Fibroblast of pulmonary artery (primary cell): ENCODE results near the gene MLLT6.

Experiments
- DNase-seq: peaks from one replicate; pipeline ENCODE4 v3.0.0-alpha.2; 2010; ENCODE audit warnings: low read depth
- H3K4me3 ChIP-seq: replicated peaks from 2 replicates; pipeline ENCODE4 v1.5.1; 2011; ENCODE audit warnings: low read depth, mild to moderate bottlenecking, control low read depth, low read length, moderate library complexity
- TF ChIP-seq, protein P1 (sequence below): IDR thresholded peaks from 2 replicates; pipeline ENCODE4 v1.5.1; 2011; ENCODE audit warnings: mild to moderate bottlenecking, control low read depth, low read length, inconsistent platforms; ENCODE audit errors: missing control alignments

MLLT6 gene

DNA sequence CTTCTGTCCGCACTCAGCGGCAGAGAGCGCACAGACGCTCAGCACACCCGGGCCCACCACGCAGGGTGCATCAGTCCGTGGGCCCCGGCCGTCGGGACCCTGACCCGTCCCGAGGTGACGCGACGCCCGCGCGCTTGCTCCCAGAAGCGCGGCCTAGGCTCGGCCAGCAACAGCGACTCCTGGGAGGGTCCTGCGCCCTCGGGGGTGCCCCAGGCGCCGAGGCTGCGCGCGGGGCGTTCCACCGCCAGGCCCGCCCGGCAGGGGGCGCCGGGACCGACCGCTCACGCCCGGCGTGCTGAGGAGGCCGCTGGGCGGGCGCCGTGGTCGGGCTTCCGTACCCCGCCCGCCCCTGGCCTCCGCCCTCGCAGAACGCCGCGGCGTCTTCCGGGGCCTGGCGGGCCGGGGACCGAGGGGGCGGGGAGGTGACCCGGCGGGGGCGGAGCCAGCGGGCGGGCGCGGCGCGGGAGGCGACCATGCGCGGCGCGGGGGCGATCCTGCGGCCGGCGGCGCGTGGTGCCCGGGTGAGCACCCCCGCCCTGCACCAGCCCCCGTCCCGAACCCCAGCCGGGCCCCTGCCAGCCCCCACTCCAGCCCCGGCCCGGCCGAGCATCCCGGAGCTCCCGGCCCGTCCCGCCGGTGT, 24.9 kb downstream of the MLLT6 start, which contains the start of gene CISD3:
TSS of gene CISD3 (plus strand) at position 456 of the 640 bp plus-strand sequence. CDS start at position 474, 18 bp downstream.
- TF ChIP-seq, protein P1, sequence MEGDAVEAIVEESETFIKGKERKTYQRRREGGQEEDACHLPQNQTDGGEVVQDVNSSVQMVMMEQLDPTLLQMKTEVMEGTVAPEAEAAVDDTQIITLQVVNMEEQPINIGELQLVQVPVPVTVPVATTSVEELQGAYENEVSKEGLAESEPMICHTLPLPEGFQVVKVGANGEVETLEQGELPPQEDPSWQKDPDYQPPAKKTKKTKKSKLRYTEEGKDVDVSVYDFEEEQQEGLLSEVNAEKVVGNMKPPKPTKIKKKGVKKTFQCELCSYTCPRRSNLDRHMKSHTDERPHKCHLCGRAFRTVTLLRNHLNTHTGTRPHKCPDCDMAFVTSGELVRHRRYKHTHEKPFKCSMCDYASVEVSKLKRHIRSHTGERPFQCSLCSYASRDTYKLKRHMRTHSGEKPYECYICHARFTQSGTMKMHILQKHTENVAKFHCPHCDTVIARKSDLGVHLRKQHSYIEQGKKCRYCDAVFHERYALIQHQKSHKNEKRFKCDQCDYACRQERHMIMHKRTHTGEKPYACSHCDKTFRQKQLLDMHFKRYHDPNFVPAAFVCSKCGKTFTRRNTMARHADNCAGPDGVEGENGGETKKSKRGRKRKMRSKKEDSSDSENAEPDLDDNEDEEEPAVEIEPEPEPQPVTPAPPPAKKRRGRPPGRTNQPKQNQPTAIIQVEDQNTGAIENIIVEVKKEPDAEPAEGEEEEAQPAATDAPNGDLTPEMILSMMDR = peak; percentile 10
- peak; percentile 80 for DNase-seq
- peak within 1 kb of the TSS; percentile 63 for H3K4me3 ChIP-seq

DNA sequence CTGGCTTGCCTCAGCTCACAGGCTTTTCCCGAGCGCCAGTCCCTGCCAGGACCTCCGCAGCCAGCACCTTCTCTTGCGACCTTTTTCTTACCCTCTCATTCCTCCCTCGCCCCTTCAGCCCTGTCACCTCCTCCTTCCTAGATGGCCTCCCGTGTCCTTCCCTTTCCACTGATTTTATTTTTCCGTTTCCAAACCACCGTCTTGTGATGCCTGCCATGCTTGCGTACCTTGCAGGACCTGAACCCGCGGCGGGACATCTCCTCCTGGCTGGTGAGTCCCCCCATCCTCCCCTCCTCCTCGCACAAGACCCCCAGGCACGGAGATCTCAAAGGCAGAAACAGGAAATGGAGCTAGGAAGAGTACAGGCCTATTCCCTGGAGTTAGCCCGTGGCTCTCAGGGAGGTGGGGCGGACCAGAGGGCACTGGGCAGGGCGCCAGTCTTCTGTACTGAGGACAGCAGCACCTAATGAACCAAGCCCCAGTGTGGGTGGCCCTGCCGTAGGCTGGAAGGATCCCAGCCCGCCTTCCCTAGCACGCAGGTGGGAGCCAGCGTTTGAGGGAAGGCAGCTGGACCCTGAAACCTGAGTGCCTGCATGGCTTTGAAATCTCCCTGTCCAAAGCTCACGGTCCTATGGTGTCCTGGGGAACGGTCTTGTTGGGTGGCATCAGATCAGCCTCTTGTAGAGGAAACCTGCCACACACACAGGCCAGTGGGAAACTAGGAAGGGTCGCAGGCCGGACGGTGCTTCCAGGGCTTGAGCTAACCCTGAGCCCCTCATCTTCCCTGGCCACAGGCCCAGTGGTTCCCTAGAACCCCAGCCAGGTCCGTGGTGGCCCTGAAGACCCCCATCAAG, 25.7 kb downstream of the MLLT6 start:
- peak; percentile 53 for DNase-seq
- H3K4me3 ChIP-seq = peak overlapping the region; percentile 63
- TF ChIP-seq, protein P1 = no peak

DNA sequence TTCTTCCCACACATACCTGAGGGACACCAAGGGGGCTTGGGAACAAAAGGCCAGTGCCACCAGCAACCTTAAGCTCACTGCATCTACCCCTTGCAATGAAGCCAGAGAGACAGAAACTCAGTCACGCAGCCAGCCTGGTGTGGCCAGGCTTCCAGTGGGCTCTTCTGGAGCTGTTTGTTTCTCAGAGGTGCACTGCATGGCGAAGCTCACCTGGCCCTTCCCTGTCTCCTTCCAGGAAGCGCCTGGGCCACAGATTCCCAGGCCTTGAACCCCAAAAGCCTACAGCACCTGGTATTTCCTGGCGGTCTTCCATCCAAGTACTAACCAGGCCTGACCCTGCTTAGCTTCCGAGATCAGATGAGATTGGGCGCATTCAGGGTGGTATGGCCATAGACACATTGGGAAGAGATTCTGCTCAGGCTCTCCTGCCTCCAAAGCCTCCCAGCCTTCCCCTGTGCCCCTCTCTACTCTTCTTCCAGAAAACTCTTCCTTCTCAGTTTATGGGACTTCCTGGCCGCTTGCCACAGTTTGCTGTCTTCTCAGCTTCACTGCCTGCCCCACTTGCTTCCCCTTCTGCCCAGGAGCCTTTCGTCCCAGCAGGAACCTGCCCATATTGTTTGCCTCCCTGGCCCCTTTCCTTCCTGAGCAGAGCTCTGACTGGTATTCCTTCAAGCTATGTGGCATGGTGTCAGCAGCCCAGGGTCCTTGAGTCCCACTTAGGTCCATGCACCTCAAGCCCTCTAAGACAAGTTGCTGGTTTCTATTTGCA, 26.6 kb downstream of the MLLT6 start:
- H3K4me3 ChIP-seq = peak overlapping the region; percentile 63
- DNase-seq = no peak
- TF ChIP-seq, protein P1 = no peak

DNA sequence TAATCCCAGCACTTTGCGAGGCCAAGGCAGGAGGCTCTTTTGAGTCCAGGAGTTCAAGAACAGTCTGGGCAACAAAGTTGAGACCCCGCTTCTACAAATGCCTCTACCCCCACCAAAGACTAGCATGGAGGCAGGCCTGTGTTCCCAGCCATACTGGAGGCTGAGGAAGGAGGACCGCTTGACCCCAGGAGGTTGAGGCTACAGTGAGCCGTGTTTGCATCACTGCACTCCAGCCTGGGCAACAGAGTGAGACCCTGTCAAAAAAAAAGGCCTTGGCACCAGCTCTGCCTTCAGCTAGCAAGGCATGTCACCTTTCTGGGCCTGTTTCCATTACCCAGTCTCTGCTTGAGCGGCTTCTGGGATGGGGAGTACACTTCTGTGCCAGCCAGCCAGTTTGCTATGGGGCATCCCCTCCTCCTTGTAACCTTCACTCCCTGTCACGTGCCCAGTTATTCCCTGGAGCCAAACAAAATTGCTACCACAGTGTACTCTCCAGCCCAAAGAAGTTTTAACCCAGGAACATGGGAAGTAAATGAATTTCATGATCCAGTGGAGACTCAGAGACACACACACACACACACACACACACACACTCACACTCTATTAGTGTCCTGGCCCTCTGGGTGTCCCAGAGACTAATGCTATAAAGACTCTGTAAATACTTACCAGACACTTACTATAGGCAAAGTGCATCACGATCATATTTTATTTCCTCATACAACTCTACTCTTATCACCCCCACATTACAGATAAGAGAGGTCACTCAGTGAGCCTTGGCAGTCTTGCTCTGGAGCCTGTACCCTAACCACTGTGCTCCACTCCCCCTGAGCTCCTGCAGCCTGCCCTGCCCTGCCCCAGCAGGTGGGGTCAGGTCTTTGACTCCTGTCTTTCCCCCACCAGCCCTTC, 27.6 kb downstream of the MLLT6 start:
- TF ChIP-seq, protein P1 = no peak
- DNase-seq = no peak
- no peak overlapping the region for H3K4me3 ChIP-seq

DNA sequence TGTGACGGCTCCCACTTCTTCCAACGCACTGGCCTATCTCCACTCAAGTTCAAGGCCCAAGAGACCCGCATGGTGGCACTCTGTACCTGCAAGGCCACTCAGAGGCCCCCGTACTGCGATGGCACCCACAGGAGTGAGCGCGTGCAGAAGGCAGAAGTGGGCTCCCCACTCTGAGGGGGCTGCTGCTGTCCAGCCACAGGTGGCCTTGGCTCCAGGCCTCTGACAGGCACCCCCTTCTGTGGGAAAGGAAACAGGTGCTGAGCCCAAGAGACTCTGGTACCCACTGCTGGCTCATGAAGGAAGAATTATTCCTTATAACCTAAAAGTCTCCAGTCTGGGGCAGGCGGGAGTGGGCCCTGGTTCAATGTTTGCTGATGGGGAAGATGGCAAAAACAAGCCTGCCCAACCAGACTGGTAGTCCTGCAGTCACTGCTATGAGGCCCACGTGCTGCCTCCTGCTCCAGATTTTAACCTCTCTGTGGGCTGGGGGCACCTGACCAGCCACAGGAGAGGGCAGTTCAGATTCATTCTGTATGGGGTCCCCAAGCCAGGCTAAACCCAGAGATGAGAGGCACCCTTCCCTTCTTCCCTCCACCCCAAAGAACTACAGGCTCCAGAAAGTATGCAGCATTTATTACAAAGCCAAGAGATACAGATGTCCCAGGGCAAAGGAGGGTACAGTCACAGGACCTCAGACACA, 28.4 kb downstream of the MLLT6 start:
- TF ChIP-seq, protein P1 = no peak
- no peak overlapping the region for H3K4me3 ChIP-seq
- no peak for DNase-seq
